Lung (tissue), 12 donors: ENCODE measurements around the gene CCNG2. TPM values are rescaled to one million over a fixed set of nuclear protein-coding genes. Genes with fewer than 3 reads are reported as not detected.

ENCODE experiments used
- ATAC-seq: fragments of 200-7000 bp; cut with Tn5 transposase; one replicate; pipeline ENCODE4 v1.9.1; 2020; ENCODE audit warnings: moderate number of reproducible peaks; ENCODE audit not compliant: insufficient read depth, low FRiP score
- DNase-seq, 3 donors: peaks; one replicate each; pipeline ENCODE4 v3.0.0-alpha.2; 2013 to 2017
- H3K27ac ChIP-seq, 2 donors: one replicate each; pipeline ENCODE4 v1.5.1; 2013; ENCODE audit warnings: mild to moderate bottlenecking in 2 of 2, moderate library complexity in 2 of 2, control low read depth in 1 of 2, inconsistent platforms in 1 of 2, low read depth in 1 of 2, low read length in 1 of 2
- H3K27me3 ChIP-seq, 3 donors: one replicate each; pipeline ENCODE4 v1.5.1; 2013; ENCODE audit warnings: low read length in 2 of 3; ENCODE audit not compliant: control insufficient read depth in 3 of 3, insufficient read depth in 3 of 3
- H3K36me3 ChIP-seq, 4 donors: one replicate each; pipeline ENCODE4 v1.5.1; 2013; ENCODE audit warnings: low read length in 4 of 4, mild to moderate bottlenecking in 1 of 4, moderate library complexity in 1 of 4; ENCODE audit not compliant: control insufficient read depth in 4 of 4, insufficient read depth in 4 of 4
- H3K4me1 ChIP-seq, 5 donors: one replicate each; pipeline ENCODE4 v1.5.1; 2013; ENCODE audit warnings: low read length in 5 of 5, mild to moderate bottlenecking in 2 of 5, moderate library complexity in 1 of 5; ENCODE audit not compliant: control insufficient read depth in 5 of 5, insufficient read depth in 5 of 5
- H3K4me3 ChIP-seq: one replicate; pipeline ENCODE4 v1.5.1; 2013; ENCODE audit warnings: mild to moderate bottlenecking, control low read depth, moderate library complexity
- H3K9ac ChIP-seq, 2 donors: one replicate each; pipeline ENCODE4 v1.5.1; 2013; ENCODE audit warnings: low read length in 2 of 2, control low read depth in 1 of 2; ENCODE audit not compliant: insufficient read depth in 1 of 2
- H3K9me3 ChIP-seq, 4 donors: one replicate each; pipeline ENCODE4 v1.5.1; 2013; ENCODE audit warnings: low read length in 3 of 4, mild to moderate bottlenecking in 1 of 4, moderate library complexity in 1 of 4; ENCODE audit not compliant: control insufficient read depth in 4 of 4, insufficient read depth in 3 of 4
- CTCF ChIP-seq: IDR thresholded peaks from 2 replicates; pipeline ENCODE4 v1.5.1; 2012; ENCODE audit warnings: mild to moderate bottlenecking; ENCODE audit errors: control extremely low read depth, extremely low read depth
- WGBS, 2 donors: extraction: QIAGEN DNeasy Blood & Tissue Kit; methylation state at CpG; one replicate each; pipeline ENCODE4 v1.1.7; 2013; 5-methylcytosine and 5-hydroxymethylcytosine counted together
- polyA plus RNA-seq, 2 donors: library from polyadenylated mRNA; stranded (reverse); fragments of 200-250 nt; gene quantifications; one replicate each; pipeline ENCODE4 v1.2.1, GENCODE V29; 2013
- total RNA-seq, 2 donors: library from RNA; depleted of rRNA in 1 of 2; stranded (reverse); fragments of >200 nt in 1 of 2; gene quantifications; one replicate each; pipeline ENCODE4 v1.2.1, GENCODE V29; 2014 to 2021
- donor health status: control.
- donor health status: control.
- donor health status: Bipolar disorder and iron deficiency.
- donor health status: healthy.
- donor health status: DM: yes; HTN: yes; CAD: no.

Gene CCNG2
- total and polyA plus RNA-seq, 4 donors: 9.6 to 92.7 (median 25.8) TPM

- WGBS, 2 donors: 95 to 99% methylated on average over 4 of the region's 4 CpGs
- H3K9ac ChIP-seq: no peak overlapping the region
- H3K27ac ChIP-seq: no peak overlapping the region
- TF ChIP-seq CTCF: no peak
- no peaks in the 10 kb centered on the region for H3K9me3 ChIP-seq
- peaks cover 0 to 5% (median 0%) of the 10 kb centered on the region in 5 donors for H3K4me1 ChIP-seq
- H3K4me3 ChIP-seq: no peak overlapping the region
- H3K36me3 ChIP-seq: peaks cover 0 to 25% (median 14%) of the 10 kb centered on the region in 4 donors
- DNase-seq: no peak
- no peaks in the 10 kb centered on the region for H3K27me3 ChIP-seq
- no peak for ATAC-seq
Measured at GRCh38 chr4:77170926-77171325, 13.9 kb downstream of the CCNG2 start.

GRCh38 chr4:77172336-77172735 lies 15.3 kb downstream of the CCNG2 start:
- TF ChIP-seq CTCF: no peak
- Histone ChIP-seq H3K9ac (no peak overlapping the region), H3K4me3 (no peak overlapping the region), H3K9me3 (no peaks in the 10 kb centered on the region), H3K27ac (no peak overlapping the region), H3K27me3 (no peaks in the 10 kb centered on the region), H3K36me3 (peaks cover 0 to 16% (median 9%) of the 10 kb centered on the region in 4 donors), H3K4me1 (peaks cover 0 to 8% (median 0%) of the 10 kb centered on the region in 5 donors)
- 70 to 73% methylated on average over 3 of the region's 3 CpGs for WGBS, 2 donors
- DNase-seq (no peak), ATAC-seq (no peak)

GRCh38 chr4:77174426-77174825 lies 17.4 kb downstream of the CCNG2 start:
- ATAC-seq (no peak), DNase-seq (no peak)
- WGBS, 2 donors: 73 to 78% methylated on average over 3 of the region's 3 CpGs
- peaks cover 0 to 9% (median 4%) of the 10 kb centered on the region in 4 donors for H3K36me3 ChIP-seq
- peaks cover 0 to 8% (median 0%) of the 10 kb centered on the region in 5 donors for H3K4me1 ChIP-seq
- H3K27ac ChIP-seq: no peak overlapping the region
- H3K4me3 ChIP-seq: no peak overlapping the region
- H3K9me3 ChIP-seq: no peaks in the 10 kb centered on the region
- H3K9ac ChIP-seq: no peak overlapping the region
- no peaks in the 10 kb centered on the region for H3K27me3 ChIP-seq
- no peak for TF ChIP-seq CTCF

- ATAC-seq (no peak), DNase-seq (no peak)
- Histone ChIP-seq H3K36me3 (peaks cover 0 to 8% (median 0%) of the 10 kb centered on the region in 4 donors), H3K9me3 (no peaks in the 10 kb centered on the region), H3K27ac (no peak overlapping the region), H3K27me3 (no peaks in the 10 kb centered on the region), H3K4me3 (no peak overlapping the region), H3K9ac (no peak overlapping the region), H3K4me1 (peaks cover 0 to 5% (median 0%) of the 10 kb centered on the region in 5 donors)
- no peak for TF ChIP-seq CTCF
- 68 to 75% methylated on average over 3 of the region's 3 CpGs for WGBS, 2 donors
Measured at GRCh38 chr4:77175201-77175611, 18.2 kb downstream of the CCNG2 start.
